Activated CD8-positive, alpha-beta memory T cell treated with anti-CD3 and anti-CD28 coated beads for 4 hours (primary cell): ENCODE data around the gene MFSD6.
"Not testable (repeated sequence)": the region's sequence is repeated elsewhere in the genome, so short reads cannot be mapped to it uniquely, and the experiment has no call there.

ENCODE experiments used
- DNase-seq, 2 donors: peaks; one replicate each; pipeline ENCODE4 v3.0.0-alpha.2; 2020; ENCODE audit warnings: low read depth in 2 of 2

Gene MFSD6

GRCh38 chr2:190405995-190406394 is 2.2 kb upstream of the MFSD6 start:
- DNase-seq = no peak

GRCh38 chr2:190406805-190407204 is 1.4 kb upstream of the MFSD6 start:
- DNase-seq = no peak

- no peak for DNase-seq
Observed at GRCh38 chr2:190407246-190407661, 901 bp upstream of the MFSD6 start.

- DNase-seq = peak; percentile 55 to 57
Observed at GRCh38 chr2:190408538-190409271, 550 bp downstream of the MFSD6 start.

- no peak for DNase-seq
Observed at GRCh38 chr2:190409616-190410015, 1.5 kb downstream of the MFSD6 start.

GRCh38 chr2:190410166-190410565 is 2.0 kb downstream of the MFSD6 start:
- no peak for DNase-seq

GRCh38 chr2:190412966-190413365 is 4.8 kb downstream of the MFSD6 start:
- no peak for DNase-seq

- DNase-seq = no peak
Observed at GRCh38 chr2:190413421-190413820, 5.3 kb downstream of the MFSD6 start.

- DNase-seq = no peak
Observed at GRCh38 chr2:190415251-190415650, 7.1 kb downstream of the MFSD6 start.

- no peak for DNase-seq
Observed at GRCh38 chr2:190415794-190416775, 7.9 kb downstream of the MFSD6 start.

GRCh38 chr2:190417045-190417842 is 9.1 kb downstream of the MFSD6 start:
- no peak for DNase-seq

- no peak for DNase-seq
Observed at GRCh38 chr2:190418727-190419126, 10.6 kb downstream of the MFSD6 start.

- DNase-seq = no peak
Observed at GRCh38 chr2:190420801-190421200, 12.6 kb downstream of the MFSD6 start.

GRCh38 chr2:190425221-190425866 is 17.2 kb downstream of the MFSD6 start:
- no peak for DNase-seq

- no peak for DNase-seq
Observed at GRCh38 chr2:190425883-190426658, 17.9 kb downstream of the MFSD6 start.

GRCh38 chr2:190430866-190431265 is 22.7 kb downstream of the MFSD6 start:
- DNase-seq = not testable (repeated sequence)

- no peak for DNase-seq
Observed at GRCh38 chr2:190431907-190432306, 23.8 kb downstream of the MFSD6 start.

GRCh38 chr2:190432567-190433231 is 24.5 kb downstream of the MFSD6 start:
- no peak for DNase-seq

- DNase-seq = no peak
Observed at GRCh38 chr2:190435031-190435670, 27.0 kb downstream of the MFSD6 start.

GRCh38 chr2:190436557-190436956 is 28.4 kb downstream of the MFSD6 start:
- no peak for DNase-seq
